Stimulated activated CD4-positive, alpha-beta T cell treated with anti-CD3 and anti-CD28 coated beads, Interleukin-4, amount 100 ng/mL, for 4 hours (primary cell): Measurements from ENCODE around the gene CALML3.

ENCODE experiments used
- DNase-seq, 2 experiments: peaks; one replicate each; pipeline ENCODE4 v3.0.0-alpha.2; 2020

Gene CALML3

DNA sequence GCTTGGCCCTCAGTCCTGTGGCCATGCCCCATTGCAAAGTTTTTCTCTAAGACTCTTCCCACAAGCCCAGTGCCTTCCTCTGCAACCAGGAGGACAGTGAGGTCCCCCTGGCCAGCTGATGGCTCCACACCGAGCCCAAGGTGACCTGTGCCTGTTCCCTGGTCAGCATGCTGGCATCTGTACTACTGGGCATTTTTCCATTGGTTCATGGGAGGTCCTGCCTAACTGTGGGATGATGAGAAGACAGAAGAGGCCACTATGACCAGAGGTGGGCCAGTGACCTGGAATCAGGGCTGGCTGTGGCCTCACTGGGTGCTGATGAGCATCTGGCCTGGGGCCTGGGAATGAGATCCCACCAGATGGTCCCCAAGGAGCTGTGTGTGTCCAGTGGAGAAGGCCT, 20.2 kb downstream of the CALML3 start:
- DNase-seq, result no peak

DNA sequence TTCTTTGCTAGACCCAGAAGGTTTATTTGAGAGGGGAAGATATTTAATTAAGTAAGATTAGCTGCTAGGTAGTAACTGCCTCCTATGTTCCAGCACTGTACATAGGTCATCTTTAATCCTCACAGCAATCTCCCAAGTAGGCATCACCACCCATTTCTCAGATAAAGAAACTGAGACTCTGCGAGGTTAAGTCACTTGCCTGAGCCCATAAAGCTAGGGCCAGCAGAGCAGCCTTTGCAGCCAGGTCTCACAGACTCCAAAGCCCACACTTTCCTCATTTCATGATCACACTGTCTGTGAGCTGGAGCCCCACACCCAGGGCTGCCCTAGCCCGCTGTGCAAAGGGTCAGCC, 20.6 kb downstream of the CALML3 start:
- no peak for DNase-seq

DNA sequence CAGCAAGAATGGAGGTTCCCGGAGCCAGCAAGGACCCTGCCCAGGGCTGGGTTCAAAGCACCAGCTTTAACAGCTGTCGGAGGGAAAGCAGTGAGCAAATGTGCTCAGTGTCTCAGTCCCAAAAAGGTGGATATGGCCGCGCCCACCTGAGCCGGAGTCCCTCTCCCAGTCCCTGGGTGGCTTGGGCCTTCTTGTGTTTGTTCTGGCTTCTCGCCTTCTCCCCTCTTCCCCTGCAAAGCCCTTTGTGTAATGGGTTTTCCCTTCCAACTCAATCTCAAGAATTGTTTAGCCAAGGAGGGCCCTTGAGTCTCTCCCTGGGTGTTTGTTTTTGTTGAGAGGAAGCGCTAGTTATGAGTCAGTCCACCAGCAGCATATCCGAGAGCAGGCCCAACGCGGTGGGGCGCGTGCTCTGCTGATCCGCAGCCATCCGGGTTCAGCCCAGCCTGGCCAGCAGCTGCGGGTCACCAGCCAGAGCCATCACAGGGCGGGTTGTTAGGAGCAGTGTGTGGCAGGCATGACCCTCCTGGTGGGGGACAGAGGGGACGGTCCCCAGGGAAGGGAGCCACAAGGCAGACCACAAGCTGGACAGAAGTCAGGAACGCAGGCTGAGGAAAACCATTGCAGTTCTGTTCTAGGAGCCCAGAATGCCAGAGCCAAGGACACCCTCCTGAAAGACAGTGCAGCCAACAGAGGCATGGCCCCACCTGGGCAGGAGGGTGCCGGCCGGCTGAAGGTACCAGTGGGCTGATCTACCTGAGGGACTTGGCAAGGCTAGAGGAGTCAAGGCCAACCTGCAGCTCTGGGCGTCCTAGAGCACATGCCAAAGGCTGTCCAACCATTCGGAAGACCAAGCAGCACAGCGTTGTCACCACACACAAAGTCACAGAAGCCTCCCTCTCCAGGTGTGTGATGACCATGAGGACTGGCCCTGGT, 21.3 kb downstream of the CALML3 start:
- DNase-seq, result no peak

DNA sequence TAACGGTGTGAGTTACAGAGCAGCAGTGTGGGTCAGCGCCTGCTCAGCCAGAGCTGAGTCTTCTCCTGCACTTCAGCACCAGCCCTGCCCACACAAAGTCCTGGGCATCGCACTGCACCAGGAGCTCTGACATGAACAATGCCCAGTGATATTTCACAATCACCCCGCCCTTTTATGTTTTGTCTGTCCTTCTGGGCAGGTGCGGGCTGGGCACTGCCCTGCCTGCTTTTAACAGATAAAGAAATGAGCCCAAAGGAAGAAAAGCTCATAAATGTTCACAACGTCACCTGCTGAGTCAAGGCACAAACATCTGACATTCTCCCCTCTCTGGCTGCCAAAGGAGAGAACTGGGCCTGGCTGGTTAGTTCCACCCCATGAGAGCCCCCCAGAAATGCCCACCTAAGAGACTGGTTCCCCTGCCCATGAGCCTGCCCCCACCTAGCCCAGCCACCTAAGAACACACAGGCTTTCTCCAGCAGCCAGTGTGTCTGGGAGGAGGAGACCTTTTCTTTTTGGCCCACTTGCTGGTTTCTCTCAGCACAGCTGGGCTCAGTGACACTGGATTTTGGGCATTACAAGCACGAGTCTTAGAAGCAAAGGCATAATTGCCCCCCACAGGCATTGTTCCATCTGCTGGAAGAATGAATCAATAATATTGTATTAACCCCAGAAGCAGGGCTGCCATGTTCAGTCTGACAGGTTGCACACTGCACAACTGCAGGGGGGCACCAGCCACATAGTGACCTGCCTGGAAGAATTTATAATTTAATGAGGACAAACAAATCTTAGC, 22.3 kb downstream of the CALML3 start:
- DNase-seq, result no peak

DNA sequence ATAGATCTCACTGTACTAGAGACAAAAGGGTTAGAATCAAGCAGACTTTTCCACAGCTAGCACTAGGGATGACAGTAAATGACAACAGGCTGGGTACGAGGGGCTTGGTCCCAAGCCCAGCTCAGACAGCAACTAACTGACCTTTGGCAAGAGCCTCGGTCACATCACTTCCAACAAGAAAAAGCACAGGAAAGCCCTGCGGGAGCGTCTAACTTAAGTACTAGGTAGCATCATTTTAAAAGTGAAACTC, 22.8 kb downstream of the CALML3 start:
- no peak for DNase-seq

DNA sequence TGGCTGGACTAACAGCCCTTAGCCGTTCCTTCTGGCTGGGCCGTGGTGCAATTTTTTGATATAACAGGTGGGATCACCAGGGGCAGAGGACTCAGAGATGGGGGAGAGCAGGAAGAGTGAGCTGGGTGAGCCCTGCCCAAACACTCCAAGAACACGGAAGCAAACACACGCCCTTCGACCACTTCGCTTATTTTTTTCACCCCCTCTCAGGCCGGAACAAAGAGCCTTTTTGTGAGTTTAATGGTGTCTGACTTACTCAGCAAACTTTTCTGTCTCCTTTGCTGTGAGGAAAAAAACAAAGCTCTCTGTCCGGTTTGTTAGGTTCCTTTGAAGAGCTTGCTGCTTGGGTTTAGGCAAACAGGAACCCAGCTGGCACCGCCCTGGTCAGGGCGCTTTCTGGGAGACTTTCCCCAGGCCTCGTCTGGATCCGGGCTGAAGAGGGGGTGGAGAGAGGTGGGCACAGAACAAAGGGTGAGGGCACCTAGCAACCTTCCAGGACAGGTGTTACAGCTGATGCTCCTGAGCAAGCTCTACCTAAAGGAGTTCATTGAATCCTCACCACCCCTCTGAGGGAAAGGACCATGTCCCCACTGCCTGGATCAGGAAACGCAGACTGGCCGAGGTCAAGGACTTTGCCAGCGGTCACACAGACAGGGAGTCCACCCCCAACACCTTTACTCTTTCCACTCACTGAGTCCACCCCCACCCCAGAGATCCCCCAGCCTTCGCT, 23.3 kb downstream of the CALML3 start:
- no peak for DNase-seq

DNA sequence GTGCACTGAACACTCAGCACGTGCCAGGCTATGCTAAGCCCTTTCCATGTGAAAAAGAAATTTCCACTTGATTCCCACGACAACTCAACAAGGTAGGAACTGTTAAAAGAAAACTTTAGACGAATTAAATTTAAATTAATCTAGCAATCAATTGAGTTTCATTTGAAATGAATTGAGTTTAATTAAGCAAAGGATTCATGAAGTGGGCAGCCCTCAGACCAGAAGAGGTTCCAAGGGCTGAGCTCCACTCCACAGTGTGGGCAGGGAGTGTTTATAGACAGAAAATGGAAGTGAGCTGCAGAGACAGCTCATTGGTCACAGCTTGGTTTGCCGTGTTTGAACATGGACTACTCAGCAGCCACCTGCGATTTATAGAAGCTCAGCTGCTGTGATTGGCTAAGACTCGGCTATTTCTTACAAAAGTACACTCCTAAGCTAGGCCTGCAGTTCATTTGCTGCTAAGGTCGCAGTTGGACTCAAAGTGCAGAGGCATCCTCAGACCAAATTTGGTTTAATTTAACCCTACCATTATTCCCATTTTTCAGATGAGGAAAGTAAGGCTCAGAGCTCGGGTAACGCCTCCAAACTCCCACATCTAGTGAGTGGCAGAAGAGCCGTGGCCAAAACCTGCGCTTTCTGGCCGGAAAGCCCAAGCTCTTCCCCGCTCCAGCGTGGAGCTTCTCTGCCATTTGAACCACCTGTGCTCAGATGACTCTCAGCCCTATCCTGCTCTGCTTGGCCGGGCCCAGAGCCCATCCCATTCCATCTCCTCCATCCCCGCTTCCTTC, 24.9 kb downstream of the CALML3 start:
- no peak for DNase-seq

DNA sequence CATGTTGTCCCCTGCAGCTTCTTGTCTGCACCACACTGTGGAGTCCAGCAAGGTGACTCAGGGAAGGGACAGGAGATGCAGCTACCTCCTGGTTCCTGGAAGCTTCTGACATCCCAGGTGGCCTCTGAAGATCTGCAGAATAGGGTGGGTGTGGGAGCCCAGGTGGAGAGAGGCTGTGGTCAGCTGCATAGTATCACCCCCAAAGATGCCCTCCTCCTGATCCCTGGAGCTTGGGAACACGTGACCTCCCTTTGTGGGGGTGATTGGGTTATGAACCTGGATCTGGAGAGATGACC, 25.4 kb downstream of the CALML3 start:
- no peak for DNase-seq

DNA sequence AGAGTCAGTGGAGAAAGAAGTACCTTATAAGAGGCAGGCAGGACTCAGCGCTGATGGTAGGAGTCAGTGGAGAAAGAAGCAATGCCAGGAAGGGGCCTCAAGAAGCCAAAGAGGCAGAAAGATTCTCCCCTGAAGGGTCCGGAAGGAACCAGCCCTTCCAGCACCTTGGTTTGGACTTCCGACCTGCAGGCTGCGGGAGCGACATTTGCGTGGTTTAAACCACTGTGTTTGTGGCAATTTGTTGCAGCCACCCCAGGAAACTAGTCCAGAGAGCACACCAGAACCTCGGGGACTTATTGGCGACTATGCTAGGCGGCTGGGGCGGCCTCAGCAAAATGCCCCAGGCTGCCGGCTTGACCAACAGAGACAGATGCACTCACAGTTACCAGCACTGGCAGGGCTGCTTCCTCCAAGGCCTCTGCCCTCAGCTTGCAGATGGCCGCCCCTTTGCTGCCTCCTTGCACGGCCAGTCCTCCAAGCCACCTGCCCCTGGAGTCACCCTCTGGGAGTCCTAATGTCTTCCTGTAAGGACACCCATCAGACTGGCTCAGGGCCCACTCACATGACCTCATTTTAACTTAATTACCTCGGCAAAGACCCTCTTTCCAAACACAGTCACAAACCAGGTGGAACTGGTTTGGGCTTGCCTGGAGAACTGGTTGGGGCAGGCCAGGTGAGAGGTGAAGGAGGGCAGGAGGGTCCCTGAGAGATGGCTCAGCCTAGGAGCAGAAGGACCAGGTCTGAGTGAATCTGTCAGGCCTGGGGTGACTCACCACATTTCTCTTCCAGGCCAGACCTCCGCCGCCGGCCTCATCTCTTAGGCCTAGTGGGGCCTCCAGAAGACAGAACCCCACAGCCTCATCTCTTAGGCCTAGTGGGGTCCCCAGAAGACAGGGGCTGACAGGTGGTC, 26.1 kb downstream of the CALML3 start:
- no peak for DNase-seq

DNA sequence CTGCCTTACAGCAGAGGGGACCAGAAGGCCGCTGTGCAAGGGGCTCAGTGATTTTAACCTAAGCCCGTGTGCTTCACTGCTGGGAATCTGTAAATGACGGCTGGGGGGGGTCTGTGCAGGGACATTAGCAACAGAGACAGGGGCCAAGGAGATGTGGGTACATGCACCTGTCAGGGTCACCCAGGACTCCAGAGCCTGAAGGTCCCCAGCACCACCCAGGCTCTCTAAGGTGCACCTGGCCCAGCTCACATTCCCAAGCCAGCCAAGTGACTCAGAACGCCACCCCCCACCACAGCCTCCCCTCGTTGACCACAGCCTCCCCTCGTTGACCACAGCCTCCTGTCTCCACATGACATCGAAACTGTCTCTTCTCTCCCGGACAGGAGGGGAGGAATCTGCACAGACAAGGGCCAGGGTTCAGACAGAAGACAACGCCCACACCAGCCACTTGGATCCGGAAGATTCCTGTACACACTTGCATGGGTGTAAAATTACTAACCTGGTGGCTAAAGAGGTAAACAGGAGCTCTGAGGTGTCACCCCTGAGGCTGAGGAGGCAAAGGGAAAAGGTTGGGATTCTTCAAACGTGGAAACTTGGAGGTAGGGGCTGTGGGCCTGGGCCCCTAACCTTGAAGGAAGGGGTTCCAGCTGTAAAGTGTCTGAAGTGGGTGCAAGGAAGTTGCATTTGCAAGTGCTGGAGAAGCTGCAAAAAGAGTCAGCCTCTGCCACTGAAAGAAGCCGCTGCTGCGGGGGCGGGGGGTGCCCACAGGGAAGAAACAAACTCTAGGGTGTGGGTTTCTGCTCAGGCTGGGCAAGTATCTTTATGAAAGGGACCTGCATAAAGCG, 27.0 kb downstream of the CALML3 start:
- peak; percentile 67 to 70 for DNase-seq

DNA sequence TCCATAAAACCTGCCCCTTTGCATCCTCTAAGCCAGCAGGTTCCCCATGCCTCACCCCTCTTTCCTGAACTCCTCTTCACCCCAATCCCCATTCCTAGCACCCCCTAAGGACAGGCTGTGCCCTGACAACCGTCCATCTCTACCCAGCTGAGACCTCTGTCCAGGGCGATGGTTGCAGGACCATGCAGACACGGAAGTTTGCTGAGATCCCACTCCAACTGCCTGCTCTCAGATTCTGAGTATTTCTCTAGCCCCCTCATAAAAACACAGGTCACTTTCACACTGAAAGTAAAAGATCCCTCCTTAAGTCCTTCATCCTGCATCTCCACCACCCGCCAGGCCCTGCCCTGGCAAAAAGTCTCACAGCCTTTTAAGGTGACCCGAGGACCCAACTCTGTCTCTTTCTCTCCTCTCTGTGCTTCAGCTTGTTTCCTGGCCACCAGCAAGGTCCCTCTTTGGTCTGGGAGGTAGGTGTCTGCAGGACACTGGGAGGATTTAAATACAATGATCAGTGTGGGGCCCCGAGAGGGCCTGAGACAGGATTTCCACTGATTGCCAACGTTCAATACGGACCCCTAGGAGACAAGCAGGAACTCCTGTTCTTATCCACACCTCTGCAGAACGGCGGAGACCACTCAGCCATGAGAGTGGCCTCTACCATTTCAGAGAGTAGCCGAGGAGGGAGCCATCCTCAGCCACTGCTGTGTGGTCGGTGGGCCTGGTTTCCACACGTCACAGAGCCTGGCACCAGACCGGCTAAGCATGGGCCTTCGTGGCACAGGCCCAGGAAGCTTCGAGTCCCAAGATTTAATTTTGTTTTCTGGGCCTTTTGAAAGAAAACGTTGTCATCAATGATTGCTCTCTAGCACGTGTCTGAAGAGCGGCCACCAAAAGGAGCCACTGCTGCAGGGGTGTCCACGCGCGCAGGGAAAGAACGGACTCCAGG, 27.9 kb downstream of the CALML3 start:
- no peak for DNase-seq

DNA sequence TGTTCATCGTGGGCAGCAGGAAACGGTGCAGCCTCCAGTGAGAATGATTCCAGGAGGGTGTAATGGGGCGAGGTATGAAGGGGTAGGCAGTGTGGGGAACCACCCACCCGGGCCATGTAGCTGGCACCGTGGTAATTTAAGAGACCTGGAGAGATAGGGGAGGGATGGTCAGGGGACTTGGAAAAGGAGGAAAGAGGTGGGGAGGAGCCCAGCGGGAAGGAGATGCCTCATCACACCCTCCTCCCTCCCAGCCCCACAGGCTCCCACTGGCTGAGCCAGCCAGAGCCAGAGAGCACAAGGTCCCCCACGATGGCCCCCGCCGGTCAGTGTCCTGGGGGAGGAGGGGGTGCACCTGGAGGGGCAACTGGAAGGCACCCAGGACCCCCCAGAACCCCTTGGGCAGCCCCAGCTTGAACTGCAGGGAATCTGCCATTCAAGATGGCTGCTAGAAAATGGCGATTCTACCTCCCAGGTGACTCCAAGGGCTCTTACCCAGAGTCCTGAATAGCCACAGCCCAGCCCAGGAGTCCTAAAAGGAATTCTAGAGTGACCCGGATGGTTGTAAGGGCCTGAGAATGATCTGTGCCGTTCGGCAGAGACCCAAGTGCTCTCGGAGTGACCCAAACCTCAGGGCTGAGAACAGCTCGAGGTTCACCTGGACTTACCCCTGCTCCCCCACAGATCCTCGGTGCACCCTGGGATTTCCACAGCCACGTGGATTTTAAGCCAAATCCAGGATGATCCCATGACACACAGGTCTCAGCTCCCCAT, 28.8 kb downstream of the CALML3 start:
- no peak for DNase-seq

DNA sequence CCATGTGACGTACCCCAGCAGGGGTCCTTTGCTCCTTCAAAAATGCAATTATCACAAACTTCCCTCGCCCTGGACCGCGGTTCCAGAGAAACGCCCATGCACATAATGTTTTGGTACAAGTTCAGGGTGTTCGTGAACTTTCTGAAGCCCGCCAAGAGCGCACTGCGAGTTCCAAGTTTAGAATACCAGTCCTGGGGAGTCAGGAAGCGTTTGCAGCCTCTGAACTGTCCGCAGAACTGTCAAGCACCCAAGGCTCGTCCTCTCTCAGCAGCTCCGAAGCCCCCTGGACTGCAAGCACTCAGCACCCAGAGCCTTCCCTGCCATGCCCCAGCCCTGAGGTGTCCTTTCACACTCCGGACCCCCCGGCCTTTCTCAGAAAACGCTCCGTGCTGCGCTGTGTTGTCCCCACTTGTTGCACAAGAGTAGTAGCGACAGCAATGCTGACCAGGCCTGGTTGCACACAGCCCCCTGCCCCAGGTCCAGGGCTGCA, 30.3 kb downstream of the CALML3 start:
- no peak for DNase-seq

DNA sequence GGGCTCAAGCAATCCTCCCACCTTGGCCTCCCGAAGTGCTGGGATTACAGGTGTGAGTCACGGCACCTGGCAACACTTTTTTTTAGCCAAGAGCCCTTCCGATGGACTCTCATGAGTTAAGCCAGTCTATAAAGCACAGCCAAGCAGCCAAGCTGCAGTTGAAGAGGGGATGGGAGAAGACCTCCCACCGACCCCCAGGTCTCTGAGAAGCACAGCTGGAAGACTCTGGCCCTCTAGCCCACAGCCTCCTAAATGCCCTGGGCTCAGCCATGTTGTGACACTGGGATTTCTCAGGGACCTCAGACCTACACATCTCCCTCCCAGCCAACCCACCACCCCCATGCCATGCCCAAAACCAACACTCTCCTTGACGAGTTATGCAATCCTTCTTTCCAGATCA, 31.1 kb downstream of the CALML3 start:
- DNase-seq, result no peak

DNA sequence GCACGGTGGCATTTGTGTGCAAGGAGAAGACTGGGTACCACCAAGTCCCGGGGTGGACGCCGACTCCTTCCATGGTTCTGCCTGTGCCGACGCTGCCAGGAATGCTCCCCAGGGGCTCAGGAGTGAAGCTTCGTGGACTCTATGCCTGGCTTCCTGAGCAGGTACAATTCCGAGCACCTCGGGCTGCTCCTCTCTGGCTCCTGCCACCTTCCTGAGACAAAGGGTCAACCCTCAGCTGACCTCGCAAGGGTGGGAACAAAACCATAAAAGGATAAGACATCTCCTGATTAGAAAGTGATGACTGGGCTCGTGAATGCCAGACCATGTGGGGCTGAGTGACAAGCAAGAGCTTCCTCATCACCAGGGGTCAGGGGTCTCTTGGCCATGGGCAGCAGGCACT, 31.8 kb downstream of the CALML3 start:
- DNase-seq, result no peak

DNA sequence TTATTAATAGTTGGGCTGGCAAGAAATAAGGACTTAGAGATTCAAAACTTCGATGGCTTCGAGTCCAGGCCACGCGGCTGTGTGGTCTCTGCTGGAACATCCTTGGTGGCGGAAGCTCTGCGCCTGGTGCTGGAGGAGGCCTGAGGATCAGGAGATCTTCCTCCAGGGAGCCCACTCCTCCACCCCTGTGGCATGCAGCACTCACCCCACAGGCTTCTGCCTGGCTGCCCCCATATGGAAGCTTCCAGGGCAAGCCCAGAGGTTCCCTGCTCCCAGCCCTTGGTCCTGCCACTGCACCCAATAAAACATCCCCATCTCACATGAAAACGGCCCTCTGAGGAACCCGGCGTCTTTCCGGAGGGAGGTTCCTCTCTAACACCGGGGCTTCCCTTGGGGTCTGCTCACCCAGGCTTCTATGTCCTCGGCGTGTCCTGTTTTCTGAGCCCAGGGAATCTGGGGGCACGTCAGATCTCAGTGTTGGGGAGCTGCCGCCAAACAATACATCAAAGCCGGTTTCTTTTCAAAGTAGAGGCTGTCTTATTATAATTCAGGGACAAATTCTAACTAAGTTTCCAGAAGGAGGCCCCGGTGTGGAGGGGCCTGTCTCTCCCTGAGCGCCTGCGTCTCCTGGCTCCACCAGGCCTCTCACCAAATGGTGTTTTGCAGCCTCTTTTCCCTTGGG, 32.4 kb downstream of the CALML3 start:
- DNase-seq, result no peak

DNA sequence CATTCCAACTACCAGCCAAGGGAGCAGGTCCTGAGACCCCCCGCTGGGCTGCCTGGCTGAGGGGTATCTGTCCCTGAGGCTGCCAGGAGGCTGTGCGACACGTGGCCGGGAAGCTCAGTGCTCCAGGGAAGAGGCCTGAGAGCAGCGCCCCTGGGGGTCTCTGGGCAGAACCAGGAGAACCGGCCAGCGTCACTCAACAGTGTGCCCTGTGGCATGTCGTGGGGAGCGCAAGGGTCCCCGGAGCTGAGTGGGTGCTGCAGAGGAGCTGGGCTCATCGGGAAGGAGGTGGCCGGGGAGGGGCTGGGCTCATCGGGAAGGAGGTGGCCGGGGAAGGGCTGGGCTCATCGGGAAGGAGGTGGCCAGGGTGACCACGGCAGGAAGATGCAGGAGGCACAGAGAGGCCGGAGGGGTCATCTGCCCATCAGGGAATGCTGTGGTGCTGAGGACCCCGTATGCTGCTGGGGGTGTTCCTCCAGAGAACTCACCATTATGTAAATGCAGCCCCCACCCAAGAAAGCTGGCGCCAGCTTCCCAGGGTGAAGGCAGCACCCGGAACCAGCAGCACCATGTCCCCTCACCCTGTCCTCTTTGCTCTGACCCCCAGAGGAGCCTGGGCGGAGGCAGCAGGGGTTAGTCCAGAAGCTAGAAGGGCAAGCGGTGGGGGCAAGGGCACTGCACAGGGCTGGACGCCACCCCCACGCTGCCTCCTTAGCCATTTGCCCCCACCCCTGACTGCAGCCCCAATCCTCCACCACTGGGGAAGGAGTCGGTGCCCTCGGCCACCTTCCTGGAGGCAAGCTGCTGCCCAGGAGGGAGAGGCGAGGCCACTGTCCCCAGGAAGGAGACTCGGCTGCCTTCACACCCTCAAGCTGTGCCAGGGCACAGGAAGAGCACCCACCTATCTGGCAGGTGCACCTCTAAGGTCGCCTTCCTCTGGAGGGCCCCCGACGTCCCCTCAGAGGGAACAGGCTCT, 33.3 kb downstream of the CALML3 start:
- DNase-seq, result no peak
